Right lobe of liver (tissue), 4 donors: ENCODE results near the gene APLF.

Experiments used
- POLR2A ChIP-seq: fragments of 450-650 bp; IDR thresholded peaks from one replicate; pipeline ENCODE4 v1.6.1; 2017; ENCODE audit warnings: antibody characterized with exemption, mild to moderate bottlenecking
- TF ChIP-seq, protein P1 (sequence below), 4 donors: fragments of 200-600 bp in 3 of 4; fragments of 450-650 bp in 1 of 4; IDR thresholded peaks; one replicate each; pipeline versions ENCODE4 v1.5.1 to v1.8.0; 2016 to 2022; ENCODE audit warnings: antibody characterized with exemption in 4 of 4, mild to moderate bottlenecking in 2 of 4
- donor health status: DM: no; HTN: no; CAD: no.
- donor health status: DM: no; HTN: no; CAD: no.
- donor health status: DM: no; HTN: yes; CAD: no.

DNA sequence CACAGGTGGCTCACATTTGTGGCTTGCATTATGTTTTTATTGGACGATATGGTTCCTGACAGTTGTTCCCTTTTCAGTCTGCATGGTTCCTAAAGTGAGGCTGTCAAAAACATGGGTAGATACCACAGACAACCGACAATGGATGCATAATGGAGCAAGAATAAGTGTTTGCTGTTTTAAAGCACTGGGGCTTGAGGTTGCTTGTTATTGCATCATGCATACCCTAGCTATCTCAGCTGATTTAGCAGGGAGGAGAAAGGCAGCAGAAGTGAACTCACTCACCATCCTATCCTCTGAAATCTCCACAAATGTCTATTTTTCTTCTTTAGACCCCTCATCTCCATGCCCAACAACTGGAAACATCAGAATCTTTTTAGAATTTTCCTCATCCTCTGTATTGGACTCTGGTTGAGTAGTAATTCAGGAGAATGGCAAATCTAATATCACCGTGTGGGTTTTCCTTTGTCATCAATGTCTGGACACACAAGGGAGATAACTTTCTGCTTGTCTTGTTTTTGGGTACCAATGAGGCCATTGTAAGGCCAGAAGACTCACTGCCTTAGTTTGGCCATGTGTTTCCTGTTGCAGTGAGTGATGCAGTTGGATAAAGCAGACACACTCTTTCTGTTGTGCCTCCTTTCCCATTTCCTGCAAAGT is 47.0 kb upstream of the APLF start:
- TF ChIP-seq, protein P1, sequence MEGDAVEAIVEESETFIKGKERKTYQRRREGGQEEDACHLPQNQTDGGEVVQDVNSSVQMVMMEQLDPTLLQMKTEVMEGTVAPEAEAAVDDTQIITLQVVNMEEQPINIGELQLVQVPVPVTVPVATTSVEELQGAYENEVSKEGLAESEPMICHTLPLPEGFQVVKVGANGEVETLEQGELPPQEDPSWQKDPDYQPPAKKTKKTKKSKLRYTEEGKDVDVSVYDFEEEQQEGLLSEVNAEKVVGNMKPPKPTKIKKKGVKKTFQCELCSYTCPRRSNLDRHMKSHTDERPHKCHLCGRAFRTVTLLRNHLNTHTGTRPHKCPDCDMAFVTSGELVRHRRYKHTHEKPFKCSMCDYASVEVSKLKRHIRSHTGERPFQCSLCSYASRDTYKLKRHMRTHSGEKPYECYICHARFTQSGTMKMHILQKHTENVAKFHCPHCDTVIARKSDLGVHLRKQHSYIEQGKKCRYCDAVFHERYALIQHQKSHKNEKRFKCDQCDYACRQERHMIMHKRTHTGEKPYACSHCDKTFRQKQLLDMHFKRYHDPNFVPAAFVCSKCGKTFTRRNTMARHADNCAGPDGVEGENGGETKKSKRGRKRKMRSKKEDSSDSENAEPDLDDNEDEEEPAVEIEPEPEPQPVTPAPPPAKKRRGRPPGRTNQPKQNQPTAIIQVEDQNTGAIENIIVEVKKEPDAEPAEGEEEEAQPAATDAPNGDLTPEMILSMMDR (IDR thresholded peaks at IDR 0.05), result no peak
- TF ChIP-seq POLR2A, result no peak
